A549 (cell line): Measurements from ENCODE around the gene COL7A1. TPM values are rescaled to one million over a fixed set of nuclear protein-coding genes. Genes with fewer than 3 reads are reported as not detected.

Experiments
- ATAC-seq, 2 experiments: fragments of 200-7000 bp in 1 of 2; fragments of >200 bp in 1 of 2; cut with Nextera tagmentation in 1 of 2; cut with Tn5 transposase in 1 of 2; 3 replicates each; pipeline versions ENCODE4 v1.8.0 to v1.9.1; 2018 to 2020; ENCODE audit warnings: mild to moderate bottlenecking in 1 of 2, moderate library complexity in 1 of 2
- CTCF ChIA-PET: fragments of 300-600 bp; sonication (Branson Sonifier 250); formaldehyde crosslinking; extraction: SDS; loops from one replicate; lab custom pipeline; 2021; ENCODE audit warnings: antibody characterized with exemption, inconsistent platforms; lab: Yijun Ruan, JAX
- POLR2A ChIA-PET: fragments of 350-600 bp; formaldehyde crosslinking; extraction: SDS; loops from one replicate; lab custom pipeline; 2021; ENCODE audit warnings: antibody characterized with exemption, inconsistent platforms; lab: Yijun Ruan, JAX
- DNase-seq, 2 experiments: peaks; one replicate each; pipeline versions ENCODE4 v3.0.0 to v3.0.0-alpha.2; 2011 to 2016; ENCODE audit warnings: low read depth in 1 of 2, low spot score in 1 of 2
- FAIRE-seq: peaks from 2 replicates; lab custom pipeline; 2011; peaks lifted over from hg19 to GRCh38; lab: Jason Lieb, UNC
- H3K27ac ChIP-seq, 2 experiments: fragments of >200 bp; sonication (Bioruptor Twin); formaldehyde crosslinking; 3 replicates each; pipeline ENCODE4 v1.5.1; 2016 to 2017
- H3K4me1 ChIP-seq: fragments of >200 bp; sonication (Bioruptor Twin); formaldehyde crosslinking; 3 replicates; pipeline ENCODE4 v1.6.1; 2016
- H3K4me2 ChIP-seq: fragments of >200 bp; sonication (Bioruptor Twin); formaldehyde crosslinking; 3 replicates; pipeline ENCODE4 v1.6.1; 2016
- H3K4me3 ChIP-seq: fragments of >200 bp; sonication (Bioruptor Twin); formaldehyde crosslinking; 3 replicates; pipeline ENCODE4 v1.5.1; 2016
- H3K9me3 ChIP-seq: fragments of >200 bp; sonication (Bioruptor Twin); formaldehyde crosslinking; 3 replicates; pipeline ENCODE4 v1.6.1; 2016
- CHD2 ChIP-seq: fragments of 150-350 bp; IDR thresholded peaks from 2 replicates; pipeline ENCODE4 v1.6.1; 2014; ENCODE audit warnings: low read length; ENCODE audit not compliant: partially characterized antibody
- CTCF ChIP-seq: fragments of >200 bp; sonication (Bioruptor Twin); formaldehyde crosslinking; IDR thresholded peaks from 3 replicates; pipeline ENCODE4 v1.5.1; 2016
- EHF ChIP-seq: fragments of 250-450 bp; sonication (Bioruptor Pico); IDR thresholded peaks from 2 replicates; pipeline ENCODE4 v1.5.0; 2020; ENCODE audit warnings: mild to moderate bottlenecking
- ELK1 ChIP-seq: fragments of 150-350 bp; IDR thresholded peaks from 2 replicates; pipeline ENCODE4 v1.6.1; 2014; ENCODE audit warnings: low read depth, mild to moderate bottlenecking, low read length
- EP300 ChIP-seq, 2 experiments: fragments of >200 bp; sonication (Bioruptor Twin); formaldehyde crosslinking; IDR thresholded peaks; 2 replicates in 1 of 2; 3 replicates in 1 of 2; pipeline ENCODE4 v1.6.1; 2016 to 2017
- FOSL2 ChIP-seq, 2 experiments: fragments of 450-650 bp in 1 of 2; fragments of >200 bp in 1 of 2; sonication (Bioruptor Twin) in 1 of 2; formaldehyde crosslinking; IDR thresholded peaks; 2 replicates each; pipeline versions ENCODE4 v1.5.0 to v1.6.1; 2016 to 2020; ENCODE audit warnings: mild to moderate bottlenecking in 1 of 2, moderate library complexity in 1 of 2
- JUN ChIP-seq, 2 experiments: fragments of >200 bp; sonication (Bioruptor Twin); formaldehyde crosslinking; IDR thresholded peaks; 2 replicates in 1 of 2; 3 replicates in 1 of 2; pipeline ENCODE4 v1.6.1; 2016 to 2017
- JUNB ChIP-seq: fragments of >200 bp; sonication (Bioruptor Twin); formaldehyde crosslinking; IDR thresholded peaks from 2 replicates; pipeline ENCODE4 v1.6.1; 2016
- KDM5A ChIP-seq: fragments of 200-600 bp; sonication (generic); IDR thresholded peaks from 2 replicates; pipeline ENCODE4 v1.6.1; 2016; ENCODE audit warnings: antibody characterized with exemption, mild to moderate bottlenecking
- MAFK ChIP-seq: fragments of 450-650 bp; IDR thresholded peaks from 2 replicates; pipeline ENCODE4 v1.6.1; 2014; ENCODE audit not compliant: partially characterized antibody
- MYC ChIP-seq: IDR thresholded peaks from 2 replicates; pipeline ENCODE4 v1.6.1; 2012; ENCODE audit warnings: mild to moderate bottlenecking, inconsistent platforms, low read length, improper control_type of control experiment, borderline replicate concordance
- PHF8 ChIP-seq: fragments of 200-600 bp; sonication (generic); IDR thresholded peaks from 2 replicates; pipeline ENCODE4 v1.6.1; 2016; ENCODE audit warnings: low read depth, mild to moderate bottlenecking, antibody characterized with exemption, moderate library complexity, borderline replicate concordance
- POLR2AphosphoS2 ChIP-seq: conservative IDR thresholded peaks from 2 replicates; pipeline ENCODE4 v1.6.1; 2012; ENCODE audit warnings: low read length, improper control_type of control experiment, inconsistent platforms
- RAD21 ChIP-seq, 2 experiments: fragments of >200 bp in 1 of 2; sonication (Bioruptor Twin) in 1 of 2; formaldehyde crosslinking in 1 of 2; IDR thresholded peaks in 1 of 2; conservative IDR thresholded peaks in 1 of 2; 2 replicates in 1 of 2; 3 replicates in 1 of 2; pipeline ENCODE4 v1.6.1; 2012 to 2018; ENCODE audit warnings: inconsistent platforms in 1 of 2
- REST ChIP-seq: fragments of 200-600 bp; sonication (generic); IDR thresholded peaks from 2 replicates; pipeline ENCODE4 v1.6.1; 2016; ENCODE audit warnings: antibody characterized with exemption, mild to moderate bottlenecking, moderate library complexity
- SMC3 ChIP-seq: fragments of >200 bp; sonication (Bioruptor Twin); formaldehyde crosslinking; IDR thresholded peaks from 3 replicates; pipeline ENCODE4 v1.6.1; 2018; ENCODE audit warnings: inconsistent platforms
- SREBF2 ChIP-seq: fragments of 450-650 bp; IDR thresholded peaks from 2 replicates; pipeline ENCODE4 v1.6.1; 2014; ENCODE audit warnings: mild to moderate bottlenecking, moderate library complexity
- TP53 ChIP-seq: fragments of 250-450 bp; sonication (Bioruptor Pico); IDR thresholded peaks from 2 replicates; pipeline ENCODE4 v1.5.0; 2021; ENCODE audit warnings: mild to moderate bottlenecking, moderate library complexity
- ZC3H11A ChIP-seq: fragments of 450-650 bp; IDR thresholded peaks from 2 replicates; pipeline ENCODE4 v1.6.1; 2014; ENCODE audit warnings: antibody characterized with exemption, mild to moderate bottlenecking
- ZSCAN20 ChIP-seq: fragments of 250-450 bp; sonication (Bioruptor Pico); IDR thresholded peaks from 2 replicates; pipeline ENCODE4 v1.8.0; 2022; ENCODE audit warnings: mild to moderate bottlenecking, moderate library complexity
- WGBS: methylation state at CpG from one replicate; pipeline ENCODE4 v1.1.6; 2017; ENCODE audit errors: missing lambda C conversion rate; 5-methylcytosine and 5-hydroxymethylcytosine counted together
- polyA plus RNA-seq, 4 experiments: library from polyadenylated mRNA; depleted of rRNA in 3 of 4; stranded (reverse); fragments of >200 nt; fragmentation: RNase III in 1 of 4; extraction: RNeasy Plus Mini Kit Qiagen cat#74134 plus additional on column Dnase treatment in 1 of 4; gene quantifications; 2 replicates in 3 of 4; 3 replicates in 1 of 4; pipeline ENCODE4 v1.2.3, GENCODE V29; 2011 to 2017

COL7A1 gene
- polyA plus RNA-seq, 2 of the 4 experiments (the other 2 are of a cell fraction), result 36.5 to 240 TPM

- TF ChIP-seq REST (no peak), MYC (no peak), CHD2 (no peak), SMC3 (no peak), PHF8 (no peak), RAD21 (conservative IDR thresholded peaks at IDR 0.05 in 1 of 2, IDR thresholded peaks at IDR 0.05 in 1 of 2) (no peak), POLR2AphosphoS2 (no peak)
Measured at GRCh38 chr3:48599509-48600285, 4.6 kb upstream of the COL7A1 start (continued).

GRCh38 chr3:48599077-48599501, 4.0 kb upstream of the COL7A1 start:
- H3K4me3 ChIP-seq, result 0 out of 3 replicates have a peak overlapping the region, but pooled peaks have one; percentile 8

GRCh38 chr3:48598323-48599076, 3.4 kb upstream of the COL7A1 start:
- Histone ChIP-seq H3K27ac (peak overlapping the region; percentile 99 to 100), H3K4me1 (peaks cover 46% of the 10 kb centered on the region), H3K4me2 (peak overlapping the region; percentile 96), H3K4me3 (0 out of 3 replicates have a peak overlapping the region, but pooled peaks have one; percentile 21), H3K9me3 (no peaks in the 10 kb centered on the region)
- TF ChIP-seq JUN (IDR thresholded peaks at IDR 0.05) (peak in 1 of 2 experiments; percentile 40; a peak in 1 of 5 replicates), RAD21 (conservative IDR thresholded peaks at IDR 0.05 in 1 of 2, IDR thresholded peaks at IDR 0.05 in 1 of 2) (0 out of 5 replicates have a peak, but pooled peaks of 1 of the 2 experiments have one; percentile 7), JUNB (no peak; the same call in none of the 2 replicates), EP300 (IDR thresholded peaks at IDR 0.05) (peak in 1 of 2 experiments; percentile 44; a peak in 1 of 5 replicates), ZSCAN20 (no peak), FOSL2 (IDR thresholded peaks at IDR 0.05) (no peak), FOSL2 (CRISPR knock-in tag; IDR thresholded peaks at IDR 0.05) (peak; percentile 24; the same call in 1 of the 2 replicates), CTCF (no peak), MAFK (no peak), TP53 (CRISPR knock-in tag) (no peak)
- POLR2A ChIA-PET, result interaction anchor here (0.5 to 1.1 kb wide), 2 partner anchors 11 to 107 kb away, joined by 3 read pairs; partner anchors contain the start of gene UQCRC1
- WGBS, result 16% methylated on average over 3 of the region's 5 CpGs
- CTCF ChIA-PET, result interaction anchor here (0.6 to 4.6 kb wide), 8 partner anchors 15 to 63 kb away, joined by 3 to 19 read pairs (median 5); partner anchors contain the start of genes CELSR3, SLC26A6 and UCN2
- DNase-seq (peak; percentile 48 to 76), ATAC-seq (peak; percentile 3 to 11; a peak in 5 of 6 replicates), FAIRE-seq (no peak)

More at GRCh38 chr3:48599077-48599501, 4.0 kb upstream of the COL7A1 start:
- H3K27ac ChIP-seq, result peak overlapping the region; percentile 99 to 100
- peak overlapping the region; percentile 96 for H3K4me2 ChIP-seq
- DNase-seq (no peak), FAIRE-seq (no peak), ATAC-seq (no peak)
- ChIA-PET POLR2A (interaction anchor here (0.5 kb wide), 1 partner anchor 108 kb away, joined by 3 read pairs; no protein-coding TSS in a partner anchor), CTCF (interaction anchor here (0.6 to 4.6 kb wide), 6 partner anchors 13 to 63 kb away, joined by 3 to 19 read pairs (median 6); partner anchors contain the start of genes CELSR3 and SLC26A6)
- TF ChIP-seq SREBF2 (no peak), ZC3H11A (no peak), ELK1 (no peak), CHD2 (no peak), EHF (CRISPR knock-in tag) (no peak), KDM5A (no peak), MAFK (no peak)
- H3K9me3 ChIP-seq, result no peaks in the 10 kb centered on the region
- peaks cover 45% of the 10 kb centered on the region for H3K4me1 ChIP-seq
- WGBS, result 80% methylated on average over 8 of the region's 11 CpGs
